Activated CD8-positive, alpha-beta memory T cell treated with anti-CD3 and anti-CD28 coated beads, Interleukin-2, amount 10 ng/mL, durations not matched to agents 7 days and 5 days (primary cell): Measurements from ENCODE around the gene PDE8A. TPM values are rescaled to one million over a fixed set of nuclear protein-coding genes. Genes with fewer than 3 reads are reported as not detected.
A peak's percentile ranks its signal among the peaks of the same experiment; 100 is the strongest.
"Not testable (repeated sequence)": the region's sequence is repeated elsewhere in the genome, so short reads cannot be mapped to it uniquely, and the experiment has no call there.

Source experiments
- ATAC-seq: fragments of 150-1000 bp; cut with Tn5 transposase; one replicate; pipeline ENCODE4 v1.10.0; 2021; ENCODE audit warnings: moderate library complexity
- CTCF ChIA-PET: fragments of 350-600 bp; sonication (Branson Sonifier 250); formaldehyde crosslinking; loops from one replicate; lab custom pipeline; 2021; ENCODE audit warnings: antibody characterized with exemption; lab: Charles Lee
- DNase-seq: peaks from one replicate; pipeline ENCODE4 v3.0.0-alpha.2; 2020
- H3K27ac Mint-ChIP-seq: one replicate; pipeline ENCODE4 v1.8.0; 2021; ENCODE audit warnings: mild to moderate bottlenecking, mixed read lengths
- H3K27me3 Mint-ChIP-seq: one replicate; pipeline ENCODE4 v1.8.0; 2021; ENCODE audit warnings: mixed read lengths
- H3K36me3 Mint-ChIP-seq: one replicate; pipeline ENCODE4 v1.8.0; 2021; ENCODE audit warnings: mild to moderate bottlenecking, mixed read lengths
- H3K4me1 Mint-ChIP-seq: one replicate; pipeline ENCODE4 v1.8.0; 2021; ENCODE audit warnings: mixed read lengths
- H3K4me3 Mint-ChIP-seq: one replicate; pipeline ENCODE4 v1.8.0; 2021; ENCODE audit warnings: mild to moderate bottlenecking, moderate library complexity, mixed read lengths
- H3K9me3 Mint-ChIP-seq: one replicate; pipeline ENCODE4 v1.8.0; 2022; ENCODE audit warnings: low read depth, mixed read lengths
- total RNA-seq, 2 experiments: library from RNA; stranded (reverse); gene quantifications; one replicate each; pipeline ENCODE4 v1.2.3, GENCODE V29; 2021

The PDE8A gene
- total RNA-seq, 2 experiments from 2014 or later, result 17.7 to 21.1 TPM

GRCh38 chr15:85162237-85162636 is 180.6 kb downstream of the PDE8A start:
- DNase-seq, result no peak
- Mint-ChIP-seq H3K27ac (no peak overlapping the region), H3K4me3 (no peak overlapping the region), H3K36me3 (no peaks in the 10 kb centered on the region), H3K9me3 (no peaks in the 10 kb centered on the region), H3K4me1 (no peaks in the 10 kb centered on the region), H3K27me3 (peaks cover 33% of the 10 kb centered on the region)
- CTCF ChIA-PET, result no interaction called here
- no peak for ATAC-seq

- no peak for DNase-seq
- Mint-ChIP-seq H3K27me3 (peaks cover 39% of the 10 kb centered on the region), H3K4me1 (peaks cover 4% of the 10 kb centered on the region), H3K4me3 (no peak overlapping the region), H3K36me3 (no peaks in the 10 kb centered on the region), H3K9me3 (no peaks in the 10 kb centered on the region), H3K27ac (no peak overlapping the region)
- ATAC-seq, result no peak
- CTCF ChIA-PET, result no interaction called here
Observed at GRCh38 chr15:85164841-85165466, 183.3 kb downstream of the PDE8A start.

- peaks cover under 1% of the 10 kb centered on the region for H3K36me3 Mint-ChIP-seq
- H3K27me3 Mint-ChIP-seq, result peaks cover 50% of the 10 kb centered on the region
- no peak overlapping the region for H3K27ac Mint-ChIP-seq
- peaks cover 4% of the 10 kb centered on the region for H3K4me1 Mint-ChIP-seq
- CTCF ChIA-PET, result interaction anchor here (0.6 to 2.1 kb wide), 2 partner anchors 10 to 107 kb away, joined by 3 to 4 read pairs; no protein-coding TSS in a partner anchor
- no peak overlapping the region for H3K4me3 Mint-ChIP-seq
- DNase-seq (no peak), ATAC-seq (no peak)
- H3K9me3 Mint-ChIP-seq, result no peaks in the 10 kb centered on the region
Observed at GRCh38 chr15:85167568-85167967, 185.9 kb downstream of the PDE8A start.

GRCh38 chr15:85168642-85169173 is 187.1 kb downstream of the PDE8A start:
- Mint-ChIP-seq H3K4me3 (no peak overlapping the region), H3K27me3 (peaks cover 50% of the 10 kb centered on the region), H3K27ac (no peak overlapping the region), H3K9me3 (no peaks in the 10 kb centered on the region), H3K4me1 (peaks cover 4% of the 10 kb centered on the region), H3K36me3 (peaks cover 3% of the 10 kb centered on the region)
- DNase-seq, result no peak
- ATAC-seq, result peak; percentile 33
- CTCF ChIA-PET, result interaction anchor here (0.6 to 2.1 kb wide), 9 partner anchors 8 to 215 kb away, joined by 3 to 5 read pairs (median 4); partner anchors contain the start of gene PDE8A

GRCh38 chr15:85171736-85172135 is 190.1 kb downstream of the PDE8A start:
- no peak for DNase-seq
- Mint-ChIP-seq H3K27me3 (peaks cover 41% of the 10 kb centered on the region), H3K4me1 (peaks cover 4% of the 10 kb centered on the region), H3K36me3 (peaks cover 3% of the 10 kb centered on the region), H3K27ac (no peak overlapping the region), H3K4me3 (no peak overlapping the region), H3K9me3 (no peaks in the 10 kb centered on the region)
- CTCF ChIA-PET, result no interaction called here
- ATAC-seq, result no peak

- no peak for ATAC-seq
- Mint-ChIP-seq H3K27ac (no peak overlapping the region), H3K4me1 (peaks cover 4% of the 10 kb centered on the region), H3K9me3 (no peaks in the 10 kb centered on the region), H3K4me3 (no peak overlapping the region), H3K36me3 (peaks cover 3% of the 10 kb centered on the region), H3K27me3 (peaks cover 31% of the 10 kb centered on the region)
- no peak for DNase-seq
- CTCF ChIA-PET, result no interaction called here
Observed at GRCh38 chr15:85172846-85173490, 191.3 kb downstream of the PDE8A start.

GRCh38 chr15:85173630-85174029 is 192.0 kb downstream of the PDE8A start:
- CTCF ChIA-PET, DNase-seq, H3K27ac Mint-ChIP-seq, H3K4me1 Mint-ChIP-seq, H3K4me3 Mint-ChIP-seq, ATAC-seq, H3K36me3 Mint-ChIP-seq, H3K9me3 Mint-ChIP-seq: not testable (repeated sequence)
- peaks cover 26% of the 10 kb centered on the region for H3K27me3 Mint-ChIP-seq

- Mint-ChIP-seq H3K9me3 (no peaks in the 10 kb centered on the region), H3K4me3 (no peak overlapping the region), H3K27me3 (peaks cover 24% of the 10 kb centered on the region), H3K27ac (no peak overlapping the region), H3K4me1 (no peaks in the 10 kb centered on the region), H3K36me3 (peaks cover 3% of the 10 kb centered on the region)
- CTCF ChIA-PET, result no interaction called here
- DNase-seq, result no peak
- no peak for ATAC-seq
Observed at GRCh38 chr15:85174521-85174920, 192.9 kb downstream of the PDE8A start.

GRCh38 chr15:85177042-85177515 is 195.4 kb downstream of the PDE8A start:
- H3K36me3 Mint-ChIP-seq, H3K4me3 Mint-ChIP-seq, H3K4me1 Mint-ChIP-seq, ATAC-seq, H3K9me3 Mint-ChIP-seq, H3K27ac Mint-ChIP-seq, DNase-seq: not testable (repeated sequence)
- H3K27me3 Mint-ChIP-seq, result peaks cover 26% of the 10 kb centered on the region
- CTCF ChIA-PET, result interaction anchor here (1.8 kb wide), 1 partner anchor 9 kb away, joined by 4 read pairs; no protein-coding TSS in a partner anchor

GRCh38 chr15:85178308-85178707 is 196.7 kb downstream of the PDE8A start:
- Mint-ChIP-seq H3K36me3 (no peaks in the 10 kb centered on the region), H3K27me3 (peaks cover 29% of the 10 kb centered on the region), H3K9me3 (no peaks in the 10 kb centered on the region), H3K4me1 (no peaks in the 10 kb centered on the region), H3K27ac (no peak overlapping the region), H3K4me3 (no peak overlapping the region)
- DNase-seq, result no peak
- CTCF ChIA-PET, result no interaction called here
- no peak for ATAC-seq

GRCh38 chr15:85179700-85180099 is 198.0 kb downstream of the PDE8A start:
- Mint-ChIP-seq H3K27ac (no peak overlapping the region), H3K36me3 (no peaks in the 10 kb centered on the region), H3K9me3 (no peaks in the 10 kb centered on the region), H3K4me3 (no peak overlapping the region), H3K4me1 (no peaks in the 10 kb centered on the region), H3K27me3 (peaks cover 25% of the 10 kb centered on the region)
- no peak for ATAC-seq
- no peak for DNase-seq
- CTCF ChIA-PET, result interaction anchor here (0.8 kb wide), 1 partner anchor 11 kb away, joined by 3 read pairs; no protein-coding TSS in a partner anchor

GRCh38 chr15:85185350-85185749 is 203.7 kb downstream of the PDE8A start:
- H3K27me3 Mint-ChIP-seq, result peaks cover 12% of the 10 kb centered on the region
- not testable (repeated sequence) for H3K4me1 Mint-ChIP-seq, ATAC-seq, H3K4me3 Mint-ChIP-seq, H3K27ac Mint-ChIP-seq, H3K36me3 Mint-ChIP-seq, DNase-seq, H3K9me3 Mint-ChIP-seq
- CTCF ChIA-PET, result interaction anchor here (0.7 kb wide), 1 partner anchor 316 kb away, joined by 3 read pairs; no protein-coding TSS in a partner anchor

GRCh38 chr15:85188171-85188577 is 206.5 kb downstream of the PDE8A start:
- ATAC-seq, result not testable (repeated sequence)

More at GRCh38 chr15:85188171-85188577, 206.5 kb downstream of the PDE8A start:
- DNase-seq, H3K27ac Mint-ChIP-seq, H3K27me3 Mint-ChIP-seq, H3K36me3 Mint-ChIP-seq, H3K9me3 Mint-ChIP-seq, H3K4me1 Mint-ChIP-seq, CTCF ChIA-PET, H3K4me3 Mint-ChIP-seq: not testable (repeated sequence)
